ENCODE results near the gene SETBP1. TPM values are rescaled to one million over a fixed set of nuclear protein-coding genes. Genes with fewer than 3 reads are reported as not detected.

The SETBP1 gene
- total and polyA plus RNA-seq, 9 of the 15 experiments (the other 6 are each of a cell fraction or from before 2014, with no cell fraction given): under 0.01 to 0.13 (median 0.04) TPM

GRCh38 chr18:44958455-44958854 is 277.8 kb downstream of the SETBP1 start:
- TF ChIP-seq DIDO1 (tag; IDR thresholded peaks at IDR 0.05; ENCODE audit: low read depth): no peak
- Histone ChIP-seq H2AFZ (ENCODE audit: low read depth, low read length) (no peak overlapping the region), H3K27ac (ENCODE audit: extremely low read depth, low read depth, low read length) (no peak overlapping the region), H3K27me3 (ENCODE audit: control insufficient read depth in 2 of 2, insufficient read depth in 2 of 2, low read length in 2 of 2) (no peaks in the 10 kb centered on the region), H3K79me2 (ENCODE audit: control insufficient read depth, insufficient read depth, low read length) (no peaks in the 10 kb centered on the region), H3K36me3 (ENCODE audit: control insufficient read depth, insufficient read depth, low read length) (no peaks in the 10 kb centered on the region), H3K9ac (ENCODE audit: insufficient read depth in 1 of 2, low read depth in 2 of 2, low read length in 2 of 2) (no peak overlapping the region), H3K4me2 (ENCODE audit: insufficient read depth, low read length) (no peak overlapping the region), H3K9me3 (replicated peaks; ENCODE audit: control insufficient read depth, insufficient read depth, low read depth, low read length) (no peaks in the 10 kb centered on the region), H4K20me1 (replicated peaks; ENCODE audit: control insufficient read depth, insufficient read depth, low read length) (no peaks in the 10 kb centered on the region), H3K4me1 (replicated peaks in 1 of 2; ENCODE audit: control insufficient read depth in 2 of 2, insufficient read depth in 2 of 2, low read length in 2 of 2) (no peaks in the 10 kb centered on the region), H3K9me1 (ENCODE audit: control insufficient read depth, insufficient read depth, low read length) (no peaks in the 10 kb centered on the region), H3K4me3 (no peak overlapping the region)
- FAIRE-seq: no peak
- POLR2A ChIA-PET: interaction anchor here (0.6 to 0.7 kb wide), 2 partner anchors 12 to 508 kb away, joined by 3 read pairs; no protein-coding TSS in a partner anchor
- DNase-seq (ENCODE audit: extremely low read depth in 1 of 4, low spot score in 3 of 4): no peak
- intact Hi-C loops (cut with micrococcal nuclease) (no loop called here), in situ Hi-C loops (cut with MboI) (no loop called here)
- no peak for ATAC-seq
- BruUV-seq (replicated peaks): no TSS peak
- CTCF ChIA-PET (ENCODE audit: low intra/inter-chr PET ratio): no interaction called here

DNA sequence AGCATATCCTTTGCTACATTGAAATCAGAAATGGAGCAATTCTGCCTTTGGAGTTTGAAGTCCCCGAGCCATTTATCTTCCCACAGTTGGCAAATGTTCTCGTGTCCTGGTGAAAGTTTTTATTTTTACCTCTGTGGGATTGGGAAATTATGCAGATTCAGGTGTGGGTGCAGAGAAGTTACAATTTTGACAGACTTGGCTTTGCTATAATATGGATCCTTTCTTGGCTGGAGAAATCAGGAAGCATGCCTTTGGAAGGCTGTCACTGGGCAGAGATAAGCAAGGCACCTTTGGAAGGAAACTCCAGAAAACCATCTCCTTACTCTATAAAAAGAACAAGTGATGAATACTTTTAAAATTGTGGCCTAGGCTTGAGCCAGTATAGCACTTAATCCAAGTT is 278.3 kb downstream of the SETBP1 start:
- H3K79me2 ChIP-seq (ENCODE audit: control insufficient read depth, insufficient read depth, low read length): no peaks in the 10 kb centered on the region
- intact Hi-C loops (cut with micrococcal nuclease) (no loop called here), in situ Hi-C loops (cut with MboI) (no loop called here)
- no peak overlapping the region for H3K27ac ChIP-seq (ENCODE audit: extremely low read depth, low read depth, low read length)
- BruUV-seq (replicated peaks): no TSS peak
- no peaks in the 10 kb centered on the region for H3K27me3 ChIP-seq (ENCODE audit: control insufficient read depth in 2 of 2, insufficient read depth in 2 of 2, low read length in 2 of 2)
- no peaks in the 10 kb centered on the region for H4K20me1 ChIP-seq (replicated peaks; ENCODE audit: control insufficient read depth, insufficient read depth, low read length)
- no peak overlapping the region for H3K9ac ChIP-seq (ENCODE audit: insufficient read depth in 1 of 2, low read depth in 2 of 2, low read length in 2 of 2)
- ChIA-PET POLR2A (interaction anchor here (0.6 kb wide), 1 partner anchor 509 kb away, joined by 3 read pairs; no protein-coding TSS in a partner anchor), CTCF (ENCODE audit: low intra/inter-chr PET ratio) (no interaction called here)
- H3K4me1 ChIP-seq (replicated peaks in 1 of 2; ENCODE audit: control insufficient read depth in 2 of 2, insufficient read depth in 2 of 2, low read length in 2 of 2): no peaks in the 10 kb centered on the region
- WGBS (ENCODE audit: insufficient coverage, low coverage, missing lambda C conversion rate): 0% methylated on average over 2 of the region's 2 CpGs
- H3K4me2 ChIP-seq (ENCODE audit: insufficient read depth, low read length): no peak overlapping the region
- no peak for ATAC-seq
- no peak for FAIRE-seq
- no peaks in the 10 kb centered on the region for H3K9me1 ChIP-seq (ENCODE audit: control insufficient read depth, insufficient read depth, low read length)
- no peaks in the 10 kb centered on the region for H3K9me3 ChIP-seq (replicated peaks; ENCODE audit: control insufficient read depth, insufficient read depth, low read depth, low read length)
- no peaks in the 10 kb centered on the region for H3K36me3 ChIP-seq (ENCODE audit: control insufficient read depth, insufficient read depth, low read length)
- TF ChIP-seq SOX6 (IDR thresholded peaks at IDR 0.05) (no peak), ZNF551 (CRISPR knock-in tag; IDR thresholded peaks at IDR 0.05) (no peak), ZNF79 (CRISPR knock-in tag; IDR thresholded peaks at IDR 0.05; ENCODE audit: low read depth) (no peak), LCOR (CRISPR knock-in tag; IDR thresholded peaks at IDR 0.05) (no peak), KHSRP (IDR thresholded peaks at IDR 0.05) (no peak), ZNF830 (CRISPR knock-in tag; IDR thresholded peaks at IDR 0.05) (no peak), DLX4 (CRISPR knock-in tag; IDR thresholded peaks at IDR 0.05) (no peak), SP1 (CRISPR knock-in tag; IDR thresholded peaks at IDR 0.05) (no peak), GABPB2 (CRISPR knock-in tag; conservative IDR thresholded peaks at IDR 0.05) (no peak), ZC3H11A (IDR thresholded peaks at IDR 0.05; ENCODE audit: low read depth, low read length) (no peak), SNAPC5 (CRISPR knock-in tag; IDR thresholded peaks at IDR 0.05) (no peak), SIN3A (IDR thresholded peaks at IDR 0.05; ENCODE audit: borderline replicate concordance in 2 of 2, control insufficient read depth in 1 of 2, low read depth in 2 of 2, low read length in 2 of 2) (no peak)
- TF ChIP-seq, protein P1, sequence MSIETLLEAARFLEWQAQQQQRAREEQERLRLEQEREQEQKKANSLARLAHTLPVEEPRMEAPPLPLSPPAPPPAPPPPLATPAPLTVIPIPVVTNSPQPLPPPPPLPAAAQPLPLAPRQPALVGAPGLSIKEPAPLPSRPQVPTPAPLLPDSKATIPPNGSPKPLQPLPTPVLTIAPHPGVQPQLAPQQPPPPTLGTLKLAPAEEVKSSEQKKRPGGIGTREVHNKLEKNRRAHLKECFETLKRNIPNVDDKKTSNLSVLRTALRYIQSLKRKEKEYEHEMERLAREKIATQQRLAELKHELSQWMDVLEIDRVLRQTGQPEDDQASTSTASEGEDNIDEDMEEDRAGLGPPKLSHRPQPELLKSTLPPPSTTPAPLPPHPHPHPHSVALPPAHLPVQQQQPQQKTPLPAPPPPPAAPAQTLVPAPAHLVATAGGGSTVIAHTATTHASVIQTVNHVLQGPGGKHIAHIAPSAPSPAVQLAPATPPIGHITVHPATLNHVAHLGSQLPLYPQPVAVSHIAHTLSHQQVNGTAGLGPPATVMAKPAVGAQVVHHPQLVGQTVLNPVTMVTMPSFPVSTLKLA (conservative IDR thresholded peaks at IDR 0.05): no peak
- TF ChIP-seq, protein P2, sequence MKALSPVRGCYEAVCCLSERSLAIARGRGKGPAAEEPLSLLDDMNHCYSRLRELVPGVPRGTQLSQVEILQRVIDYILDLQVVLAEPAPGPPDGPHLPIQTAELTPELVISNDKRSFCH (CRISPR knock-in tag; IDR thresholded peaks at IDR 0.05): no peak
- TF ChIP-seq, protein P2 (tag; IDR thresholded peaks at IDR 0.05): no peak
- DNase-seq (ENCODE audit: extremely low read depth in 1 of 4, low spot score in 3 of 4): no peak
- H2AFZ ChIP-seq (ENCODE audit: low read depth, low read length): no peak overlapping the region
- H3K4me3 ChIP-seq: no peak overlapping the region
